Measurements from ENCODE around the gene VSIR. TPM values are rescaled to one million over a fixed set of nuclear protein-coding genes. Genes with fewer than 3 reads are reported as not detected.

The VSIR gene
- total RNA-seq, 1 experiment from 2014 or later: 18.5 TPM

GRCh38 chr10:71756311-71757191, 16.8 kb downstream of the VSIR start (continued):
- TF ChIP-seq RAD21 (IDR thresholded peaks at IDR 0.05; ENCODE audit: low read depth) (no peak), CEBPB (IDR thresholded peaks at IDR 0.05; ENCODE audit: low read depth) (no peak), ELF1 (IDR thresholded peaks at IDR 0.05; ENCODE audit: borderline replicate concordance, low read depth) (no peak), FOSL1 (IDR thresholded peaks at IDR 0.05; ENCODE audit: low read depth) (no peak)

- Histone ChIP-seq H3K27me3 (ENCODE audit: insufficient read depth, low read length) (no peaks in the 10 kb centered on the region), H4K20me1 (ENCODE audit: insufficient read depth) (no peaks in the 10 kb centered on the region), H3K4me1 (ENCODE audit: control insufficient read depth in 1 of 2, insufficient read depth in 2 of 2, low read length in 2 of 2) (peaks cover 3 to 15% of the 10 kb centered on the region in 2 experiments; a peak in 2 of 4 replicates), H3K9ac (ENCODE audit: low read length) (no peak overlapping the region), H3K9me2 (ENCODE audit: insufficient read depth) (no peaks in the 10 kb centered on the region), H2AFZ (ENCODE audit: low read depth, low read length, poor library complexity, severe bottlenecking) (no peak overlapping the region), H3K9me3 (ENCODE audit: control insufficient read depth in 1 of 2, insufficient read depth in 1 of 2, low read depth in 1 of 2, low read length in 2 of 2) (no peaks in the 10 kb centered on the region), H3K79me2 (ENCODE audit: insufficient read depth, low read length) (no peaks in the 10 kb centered on the region), H3K4me3 (replicated peaks in 1 of 2; ENCODE audit: low read depth in 1 of 2, low read length in 2 of 2) (no peak overlapping the region), H3K4me2 (ENCODE audit: low read length) (no peak overlapping the region), H3K27ac (ENCODE audit: low read depth, low read length) (no peak overlapping the region), H3K36me3 (ENCODE audit: control insufficient read depth in 1 of 2, insufficient read depth in 2 of 2, low read length in 2 of 2) (no peaks in the 10 kb centered on the region)
- DNase-seq (ENCODE audit: low read depth, low spot score): no peak
- BruUV-seq (replicated peaks): no TSS peak
- ChIA-PET CTCF (no interaction called here), RAD21 (ENCODE audit: low non-redundant PET in 1 of 2, low total read pairs in 2 of 2, uncharacterized antibody in 2 of 2, unreplicated experiment in 2 of 2) (no interaction called here), POLR2A (no interaction called here)
- TF ChIP-seq ZBTB33 (IDR thresholded peaks at IDR 0.05; ENCODE audit: extremely low read depth, insufficient replicate concordance, low read length) (no peak), POLR2A (IDR thresholded peaks at IDR 0.05; ENCODE audit: borderline replicate concordance, extremely low read depth, insufficient read depth, insufficient read length) (no peak), EZH2 (IDR thresholded peaks at IDR 0.05) (no peak), SP1 (IDR thresholded peaks at IDR 0.05; ENCODE audit: low read depth) (no peak), REST (IDR thresholded peaks at IDR 0.05; ENCODE audit: low read depth) (no peak), ZFX (IDR thresholded peaks at IDR 0.05) (no peak), RAD21 (IDR thresholded peaks at IDR 0.05; ENCODE audit: low read depth) (no peak), ZNF274 (IDR thresholded peaks at IDR 0.05; ENCODE audit: low read depth, low read length) (no peak), TCF7L2 (IDR thresholded peaks at IDR 0.05; ENCODE audit: borderline replicate concordance, extremely low read depth, insufficient read depth, insufficient read length) (no peak), YY1 (IDR thresholded peaks at IDR 0.05; ENCODE audit: extremely low read depth, insufficient replicate concordance, low read depth, low read length) (no peak), CBX3 (IDR thresholded peaks at IDR 0.05; ENCODE audit: low read depth) (no peak), EGR1 (IDR thresholded peaks at IDR 0.05; ENCODE audit: low read depth) (no peak), EZH2phosphoT487 (IDR thresholded peaks at IDR 0.05; ENCODE audit: borderline replicate concordance) (no peak)
- no peak for ATAC-seq
- intact Hi-C loops (cut with micrococcal nuclease): no loop called here
Measured at GRCh38 chr10:71755179-71755879, 18.0 kb downstream of the VSIR start.

Measured in HCT116 (cell line).